Transverse colon (tissue), 4 donors: ENCODE results near the gene ZGLP1.

Source experiments
- CTCF ChIP-seq, 5 experiments: fragments of 200-600 bp in 3 of 5; fragments of 450-650 bp in 2 of 5; sonication (generic) in 3 of 5; IDR thresholded peaks; 1 replicate in 2 of 5; 2 replicates in 3 of 5; pipeline ENCODE4 v1.5.1; 2016 to 2017; ENCODE audit warnings: antibody characterized with exemption in 5 of 5, inconsistent platforms in 3 of 5, mild to moderate bottlenecking in 2 of 5, moderate library complexity in 1 of 5
- EP300 ChIP-seq: sonication (generic); formaldehyde crosslinking; IDR thresholded peaks from one replicate; pipeline ENCODE4 v1.6.1; 2017; ENCODE audit warnings: antibody characterized with exemption, low read depth
- POLR2A ChIP-seq: fragments of 450-650 bp; IDR thresholded peaks from one replicate; pipeline ENCODE4 v1.6.1; 2016; ENCODE audit warnings: antibody characterized with exemption, mild to moderate bottlenecking, moderate library complexity
- POLR2AphosphoS5 ChIP-seq, 3 donors: sonication (generic); formaldehyde crosslinking; IDR thresholded peaks; one replicate each; pipeline ENCODE4 v1.6.1; 2016; ENCODE audit warnings: antibody characterized with exemption in 3 of 3

- TF ChIP-seq CTCF (IDR thresholded peaks at IDR 0.05), result no peak
- peak; percentile 32 for TF ChIP-seq POLR2A
- TF ChIP-seq EP300, result no peak
- TF ChIP-seq POLR2AphosphoS5 (IDR thresholded peaks at IDR 0.05), result peak in 2 of 3 donors; percentile 55 to 75
These were observed 6.0 kb upstream of the ZGLP1 start, which contains the start of gene FDX2 for GRCh38 chr19:10315335-10316214.
